HEK293 (cell line): ENCODE data around the gene CPT1A.

Experiments
- CTCF ChIP-seq: fragments of 450-650 bp; formaldehyde crosslinking; IDR thresholded peaks from 2 replicates; pipeline ENCODE4 v1.5.1; 2016; ENCODE audit warnings: missing biosample characterization, missing genetic modification characterization
- GLI2 ChIP-seq: fragments of 450-650 bp; formaldehyde crosslinking; IDR thresholded peaks from 2 replicates; pipeline ENCODE4; 2017; ENCODE audit warnings: missing biosample characterization, missing genetic modification characterization, low read depth, borderline replicate concordance
- KLF16 ChIP-seq: fragments of 450-650 bp; formaldehyde crosslinking; IDR thresholded peaks from 2 replicates; pipeline ENCODE4 v1.5.1; 2017; ENCODE audit warnings: missing biosample characterization, missing genetic modification characterization
- PATZ1 ChIP-seq: fragments of 450-650 bp; formaldehyde crosslinking; IDR thresholded peaks from 2 replicates; pipeline ENCODE4 v1.5.1; 2016; ENCODE audit warnings: missing biosample characterization, missing genetic modification characterization
- REST ChIP-seq: fragments of 450-650 bp; formaldehyde crosslinking; IDR thresholded peaks from 2 replicates; pipeline ENCODE4 v1.5.1; 2016; ENCODE audit warnings: missing biosample characterization, missing genetic modification characterization
- TCF7L2 ChIP-seq: IDR thresholded peaks from 2 replicates; pipeline ENCODE4 v1.6.1; 2011; ENCODE audit warnings: low read depth, mild to moderate bottlenecking, inconsistent platforms, low read length, moderate library complexity, borderline replicate concordance
- ZBTB26 ChIP-seq: fragments of 450-650 bp; formaldehyde crosslinking; optimal IDR thresholded peaks from 2 replicates; pipeline ENCODE3; 2016; ENCODE audit warnings: missing biosample characterization, mild to moderate bottlenecking, missing genetic modification characterization
- ZBTB6 ChIP-seq: fragments of 450-650 bp; formaldehyde crosslinking; IDR thresholded peaks from 2 replicates; pipeline ENCODE4 v1.5.1; 2017; ENCODE audit warnings: missing biosample characterization, missing genetic modification characterization
- ZNF37A ChIP-seq: fragments of 450-650 bp; IDR thresholded peaks from 2 replicates; pipeline ENCODE4 v1.5.1; 2018; ENCODE audit warnings: missing biosample characterization, missing genetic modification characterization

DNA sequence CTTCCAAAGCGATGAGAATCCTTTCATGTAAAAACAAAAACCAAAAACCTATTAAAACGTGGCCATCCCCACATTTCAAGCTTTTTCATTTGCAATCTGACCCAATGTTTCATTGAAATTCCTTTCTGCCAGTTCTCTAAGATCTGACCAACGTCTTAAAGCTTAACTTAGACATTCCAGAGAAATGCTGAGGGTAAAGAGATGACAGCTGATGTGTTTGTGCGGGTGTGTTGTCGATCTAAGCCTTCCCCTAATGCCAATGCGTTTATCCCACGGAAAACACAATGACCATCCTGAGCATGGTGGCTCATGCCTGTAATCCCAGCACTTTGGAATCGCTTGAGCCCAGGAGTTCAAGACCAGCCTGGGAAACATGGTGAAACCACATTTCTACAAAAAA is 84.0 kb downstream of the CPT1A start:
- TF ChIP-seq CTCF, result no peak
- TF ChIP-seq ZBTB6 (tag by site-specific recombination), result no peak
- TF ChIP-seq REST, result no peak
- no peak for TF ChIP-seq KLF16 (tag by site-specific recombination)
- TF ChIP-seq GLI2 (tag by site-specific recombination), result no peak
- TF ChIP-seq TCF7L2, result no peak
- TF ChIP-seq ZNF37A (tag by site-specific recombination), result no peak
- TF ChIP-seq ZBTB26 (tag by site-specific recombination), result no peak
- no peak for TF ChIP-seq PATZ1
